GM12878 (cell line): ENCODE measurements around the gene COX15. TPM values are rescaled to one million over a fixed set of nuclear protein-coding genes. Genes with fewer than 3 reads are reported as not detected.

Experiments
- ATAC-seq: fragments of 200-7000 bp; cut with Tn5 transposase; 3 replicates; pipeline ENCODE4 v1.9.1; 2020; ENCODE audit warnings: mild to moderate bottlenecking, moderate library complexity
- BruUV-seq: library from RNA; stranded (reverse); fragments of 400-500 nt; replicated peaks from 2 replicates; lab custom pipeline; 2021; lab: Mats Ljungman, UMichigan
- CTCF ChIA-PET: fragments of 300-600 bp; sonication (Branson Sonifier 250); formaldehyde crosslinking; extraction: SDS; loops from one replicate; lab custom pipeline; 2021; ENCODE audit warnings: inconsistent platforms; lab: Yijun Ruan, JAX
- POLR2A ChIA-PET: fragments of 350-600 bp; formaldehyde crosslinking; extraction: SDS; loops from one replicate; lab custom pipeline; 2021; ENCODE audit warnings: inconsistent platforms; lab: Charles Lee
- RAD21 ChIA-PET: fragments of 300-600 bp; sonication (Branson Sonifier 250); formaldehyde crosslinking; loops from one replicate; lab custom pipeline; 2023; ENCODE audit warnings: antibody characterized with exemption; ENCODE audit not compliant: unreplicated experiment; lab: Charles Lee
- SMC1A ChIA-PET: fragments of 300-600 bp; sonication (Branson Sonifier 250); formaldehyde crosslinking; loops from one replicate; lab custom pipeline; 2023; ENCODE audit not compliant: unreplicated experiment, uncharacterized antibody; lab: Charles Lee
- DNase-seq: peaks from one replicate; pipeline ENCODE4 v3.0.0-alpha.2; 2011; ENCODE audit warnings: low read depth, low spot score
- FAIRE-seq: peaks from 3 replicates; lab custom pipeline; 2011; peaks lifted over from hg19 to GRCh38; lab: Jason Lieb, UNC
- H2AFZ ChIP-seq: 2 replicates; pipeline ENCODE4 v1.6.0; 2011; ENCODE audit warnings: low read depth, low read length, control low read depth; ENCODE audit not compliant: control insufficient read depth
- H3K27ac ChIP-seq: 2 replicates; pipeline ENCODE4 v1.5.1; 2011; ENCODE audit warnings: control low read depth; ENCODE audit not compliant: control insufficient read depth, insufficient read depth
- H3K27me3 ChIP-seq, 2 experiments: replicated peaks in 1 of 2; 2 replicates each; pipeline versions ENCODE4 v1.6.0 to v1.6.1; 2011; ENCODE audit warnings: low read length in 1 of 2; ENCODE audit not compliant: control insufficient read depth in 2 of 2, insufficient read depth in 2 of 2
- H3K36me3 ChIP-seq, 2 experiments: 2 replicates each; pipeline ENCODE4 v1.5.1; 2011; ENCODE audit warnings: low read length in 1 of 2; ENCODE audit not compliant: control insufficient read depth in 2 of 2, insufficient read depth in 2 of 2
- H3K4me1 ChIP-seq: 2 replicates; pipeline ENCODE4 v1.6.1; 2011; ENCODE audit warnings: mild to moderate bottlenecking, low read length, moderate library complexity, mixed read lengths; ENCODE audit not compliant: control insufficient read depth, insufficient read depth
- H3K4me2 ChIP-seq: 2 replicates; pipeline ENCODE4 v1.6.0; 2011; ENCODE audit warnings: control low read depth; ENCODE audit not compliant: control insufficient read depth, insufficient read depth
- H3K4me3 ChIP-seq: fragments of 200-600 bp; sonication (generic); 2 replicates; pipeline ENCODE4 v1.5.1; 2016
- H3K79me2 ChIP-seq: 2 replicates; pipeline ENCODE4 v1.6.0; 2011; ENCODE audit warnings: low read length; ENCODE audit not compliant: control insufficient read depth, insufficient read depth
- H3K9ac ChIP-seq: 2 replicates; pipeline ENCODE4 v1.8.0; 2011; ENCODE audit warnings: low read length, control low read depth, mixed read lengths; ENCODE audit not compliant: control insufficient read depth, insufficient read depth
- H3K9me3 ChIP-seq: replicated peaks from 3 replicates; pipeline ENCODE4 v1.5.1; 2011; ENCODE audit warnings: mild to moderate bottlenecking, low read length; ENCODE audit not compliant: control insufficient read depth, insufficient read depth
- H4K20me1 ChIP-seq: 2 replicates; pipeline ENCODE4 v1.6.0; 2011; ENCODE audit not compliant: control insufficient read depth, insufficient read depth
- CHD4 ChIP-seq: fragments of 200-600 bp; sonication (generic); IDR thresholded peaks from 2 replicates; pipeline ENCODE4 v1.6.1; 2016; ENCODE audit warnings: mild to moderate bottlenecking
- FOS ChIP-seq: IDR thresholded peaks from 3 replicates; pipeline ENCODE4 v1.6.1; 2011; ENCODE audit warnings: borderline replicate concordance; ENCODE audit not compliant: insufficient read length; ENCODE audit errors: extremely low read depth
- FOXK2 ChIP-seq: fragments of 450-650 bp; IDR thresholded peaks from 2 replicates; pipeline ENCODE4 v1.6.1; 2017; ENCODE audit warnings: mild to moderate bottlenecking, moderate library complexity
- IKZF1 ChIP-seq: fragments of 450-650 bp; conservative IDR thresholded peaks from 2 replicates; pipeline ENCODE4 v1.6.1; 2017; ENCODE audit warnings: antibody characterized with exemption, mild to moderate bottlenecking
- KDM1A ChIP-seq: fragments of 200-600 bp; sonication (generic); IDR thresholded peaks from 2 replicates; pipeline ENCODE4 v1.6.1; 2016; ENCODE audit warnings: borderline replicate concordance
- KLF5 ChIP-seq: fragments of 450-650 bp; IDR thresholded peaks from 2 replicates; pipeline ENCODE4 v1.6.1; 2014; ENCODE audit warnings: mild to moderate bottlenecking; ENCODE audit not compliant: partially characterized antibody
- NR2F1 ChIP-seq: fragments of 450-650 bp; conservative IDR thresholded peaks from 2 replicates; pipeline ENCODE4 v1.6.1; 2017; ENCODE audit warnings: mild to moderate bottlenecking
- PAX8 ChIP-seq: fragments of 450-650 bp; IDR thresholded peaks from 2 replicates; pipeline ENCODE4 v1.6.1; 2017; ENCODE audit warnings: mild to moderate bottlenecking, moderate library complexity
- PML ChIP-seq: IDR thresholded peaks from 2 replicates; pipeline ENCODE4 v1.6.1; 2012; ENCODE audit warnings: low read length, inconsistent platforms
- RFX5 ChIP-seq: IDR thresholded peaks from 2 replicates; pipeline ENCODE4 v1.6.1; 2011; ENCODE audit warnings: low read depth, low read length, improper control_type of control experiment
- SIN3A ChIP-seq: IDR thresholded peaks from 2 replicates; pipeline ENCODE4 v1.6.1; 2012; ENCODE audit warnings: low read depth, low read length, improper control_type of control experiment
- TCF7 ChIP-seq: IDR thresholded peaks from 2 replicates; pipeline ENCODE4 v1.6.1; 2014; ENCODE audit warnings: antibody characterized with exemption, borderline replicate concordance
- ZSCAN29 ChIP-seq: fragments of 450-650 bp; IDR thresholded peaks from 2 replicates; pipeline ENCODE4 v1.6.1; 2017; ENCODE audit warnings: mild to moderate bottlenecking, moderate library complexity
- WGBS: methylation state at CpG from one replicate; pipeline ENCODE4 v1.1.6; 2016; ENCODE audit warnings: low lambda C conversion rate; ENCODE audit not compliant: insufficient replicate concordance, insufficient coverage; ENCODE audit errors: missing lambda C conversion rate; 5-methylcytosine and 5-hydroxymethylcytosine counted together
- in situ Hi-C: fragments of 300-500 bp; cut with MboI; formaldehyde crosslinking; loops from 9 replicates; pipeline ENCODE4 v1.14.3; 2018; ENCODE audit warnings: mixed read lengths
- intact Hi-C: fragments of 100-400 bp; cut with micrococcal nuclease; formaldehyde crosslinking; loops from one replicate; pipeline ENCODE4 v1.14.2; 2022; ENCODE audit not compliant: unreplicated experiment
- polyA plus RNA-seq, 11 experiments: library from polyadenylated mRNA; depleted of rRNA in 4 of 11; unstranded in 6 of 11; stranded (reverse) in 5 of 11; fragments of >200 nt; fragmentation: Nextera tagmentation in 4 of 11; fragmentation: Illumina TruSeq in 1 of 11; extraction: Ambion mirVana in 4 of 11; extraction: Trizol in 1 of 11; gene quantifications; 1 replicate in 1 of 11; 2 replicates in 10 of 11; pipeline versions ENCODE4 v1.2.1 to v1.2.3, GENCODE V29; 2011 to 2016; ENCODE audit warnings: inconsistent platforms in 2 of 11, missing spikeins in 2 of 11, low read depth in 1 of 11
- total RNA-seq, 4 experiments: library from RNA; depleted of rRNA in 3 of 4; stranded (reverse); fragments of >200 nt in 3 of 4; fragmentation: Illumina TruSeq in 1 of 4; extraction: Trizol in 1 of 4; gene quantifications; 2 replicates each; pipeline versions ENCODE4 v1.2.1 to v1.2.3, GENCODE V29; 2013 to 2021
- TF ChIP-seq, protein P1 (sequence below): fragments of 450-650 bp; IDR thresholded peaks from 2 replicates; pipeline ENCODE4 v1.6.1; 2018; ENCODE audit warnings: borderline replicate concordance, mild to moderate bottlenecking; ENCODE audit not compliant: partially characterized antibody
- TF ChIP-seq, protein P2 (sequence below): IDR thresholded peaks from 2 replicates; pipeline ENCODE4 v1.6.1; 2011; ENCODE audit warnings: borderline replicate concordance, low read depth, mild to moderate bottlenecking, moderate library complexity, mixed read lengths, low read length; ENCODE audit not compliant: insufficient read depth; ENCODE audit errors: extremely low read length
- TF ChIP-seq, protein P3 (sequence below), 3 experiments: IDR thresholded peaks in 2 of 3; conservative IDR thresholded peaks in 1 of 3; 2 replicates each; pipeline ENCODE4 v1.5.1; 2011; ENCODE audit warnings: low read depth in 3 of 3, low read length in 3 of 3, mild to moderate bottlenecking in 3 of 3, control low read depth in 2 of 3, moderate library complexity in 2 of 3, inconsistent platforms in 1 of 3, mixed read lengths in 1 of 3; ENCODE audit not compliant: control insufficient read depth in 2 of 3, insufficient read depth in 1 of 3; ENCODE audit errors: extremely low read depth in 1 of 3

Gene COX15
- total and polyA plus RNA-seq, 10 of the 15 experiments (the other 5 are each of a cell fraction or from before 2014, with no cell fraction given): 30.2 to 50.7 (median 38.3) TPM

DNA sequence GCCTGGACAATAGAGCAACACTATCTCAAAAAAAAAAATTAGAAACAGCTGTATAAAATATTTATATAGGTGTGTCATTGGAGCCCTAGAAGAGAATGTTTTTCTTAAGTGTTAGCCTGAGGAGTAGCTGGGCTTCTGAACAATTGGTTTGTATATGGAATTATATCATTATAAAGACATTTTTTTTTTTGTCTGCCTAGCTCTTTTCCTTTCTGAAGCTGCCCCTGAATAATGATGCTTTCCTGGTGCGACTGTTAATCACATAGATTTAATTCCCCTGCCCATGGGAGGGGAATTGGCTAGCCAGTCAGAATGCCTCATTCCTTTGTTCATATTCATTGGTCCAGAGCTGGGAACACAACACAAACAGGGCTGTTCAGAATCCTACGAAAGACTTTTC lies 36.6 kb upstream of the COX15 start (continued):
- TF ChIP-seq CHD4 (no peak), KLF5 (no peak), RFX5 (no peak), TCF7 (no peak), KDM1A (no peak), NR2F1 (no peak), FOXK2 (no peak)

DNA sequence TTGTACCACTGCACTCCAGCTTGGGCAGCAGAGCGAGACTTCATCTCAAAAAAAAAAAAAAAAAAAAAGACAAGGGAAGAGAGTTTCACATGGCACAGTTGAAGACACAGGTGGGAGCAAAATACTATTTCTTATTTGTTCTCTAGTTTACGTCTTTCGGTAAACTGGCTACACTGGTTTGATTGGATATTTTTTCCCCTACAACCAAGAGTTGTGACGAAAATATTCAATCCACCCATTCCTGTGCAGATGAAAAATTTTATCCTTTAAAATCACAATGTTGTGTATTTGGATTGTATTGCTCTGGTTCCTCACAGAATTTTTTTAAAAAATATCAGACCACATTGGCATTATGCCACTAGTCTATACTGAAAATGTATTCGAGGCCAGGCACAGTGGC lies 36.0 kb upstream of the COX15 start:
- Histone ChIP-seq H3K27me3 (no peaks in the 10 kb centered on the region), H4K20me1 (no peaks in the 10 kb centered on the region), H3K4me1 (peaks cover 20% of the 10 kb centered on the region), H3K9me3 (no peaks in the 10 kb centered on the region; the same call in 1 of the 3 replicates), H2AFZ (no peak overlapping the region), H3K36me3 (no peaks in the 10 kb centered on the region), H3K4me2 (no peak overlapping the region), H3K79me2 (no peaks in the 10 kb centered on the region), H3K27ac (no peak overlapping the region), H3K4me3 (no peak overlapping the region), H3K9ac (no peak overlapping the region)
- RAD21 ChIA-PET: interaction anchor here (0.6 kb wide), 1 partner anchor 15 kb away, joined by 4 read pairs; no protein-coding TSS in a partner anchor
- DNase-seq: no peak
- BruUV-seq: no TSS peak
- intact Hi-C loops (no loop called here), in situ Hi-C loops (no loop called here)
- no peak for FAIRE-seq
- SMC1A ChIA-PET: interaction anchor here (1.0 to 1.9 kb wide), 3 partner anchors 9 to 410 kb away, joined by 3 to 5 read pairs (median 3); no protein-coding TSS in a partner anchor
- POLR2A ChIA-PET: interaction anchor here (0.6 kb wide), 1 partner anchor 37 kb away, joined by 4 read pairs; no protein-coding TSS in a partner anchor
- CTCF ChIA-PET: no interaction called here
- TF ChIP-seq IKZF1 (no peak), PAX8 (no peak), PML (no peak), SIN3A (no peak), FOS (no peak), ZSCAN29 (no peak)
- TF ChIP-seq, protein P1, sequence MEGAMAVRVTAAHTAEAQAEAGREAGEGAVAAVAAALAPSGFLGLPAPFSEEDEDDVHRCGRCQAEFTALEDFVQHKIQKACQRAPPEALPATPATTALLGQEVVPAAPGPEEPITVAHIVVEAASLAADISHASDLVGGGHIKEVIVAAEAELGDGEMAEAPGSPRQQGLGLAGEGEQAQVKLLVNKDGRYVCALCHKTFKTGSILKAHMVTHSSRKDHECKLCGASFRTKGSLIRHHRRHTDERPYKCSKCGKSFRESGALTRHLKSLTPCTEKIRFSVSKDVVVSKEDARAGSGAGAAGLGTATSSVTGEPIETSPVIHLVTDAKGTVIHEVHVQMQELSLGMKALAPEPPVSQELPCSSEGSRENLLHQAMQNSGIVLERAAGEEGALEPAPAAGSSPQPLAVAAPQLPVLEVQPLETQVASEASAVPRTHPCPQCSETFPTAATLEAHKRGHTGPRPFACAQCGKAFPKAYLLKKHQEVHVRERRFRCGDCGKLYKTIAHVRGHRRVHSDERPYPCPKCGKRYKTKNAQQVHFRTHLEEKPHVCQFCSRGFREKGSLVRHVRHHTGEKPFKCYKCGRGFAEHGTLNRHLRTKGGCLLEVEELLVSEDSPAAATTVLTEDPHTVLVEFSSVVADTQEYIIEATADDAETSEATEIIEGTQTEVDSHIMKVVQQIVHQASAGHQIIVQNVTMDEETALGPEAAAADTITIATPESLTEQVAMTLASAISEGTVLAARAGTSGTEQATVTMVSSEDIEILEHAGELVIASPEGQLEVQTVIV: no peak
- TF ChIP-seq, protein P2, sequence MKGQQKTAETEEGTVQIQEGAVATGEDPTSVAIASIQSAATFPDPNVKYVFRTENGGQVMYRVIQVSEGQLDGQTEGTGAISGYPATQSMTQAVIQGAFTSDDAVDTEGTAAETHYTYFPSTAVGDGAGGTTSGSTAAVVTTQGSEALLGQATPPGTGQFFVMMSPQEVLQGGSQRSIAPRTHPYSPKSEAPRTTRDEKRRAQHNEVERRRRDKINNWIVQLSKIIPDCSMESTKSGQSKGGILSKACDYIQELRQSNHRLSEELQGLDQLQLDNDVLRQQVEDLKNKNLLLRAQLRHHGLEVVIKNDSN: no peak
- TF ChIP-seq, protein P3, sequence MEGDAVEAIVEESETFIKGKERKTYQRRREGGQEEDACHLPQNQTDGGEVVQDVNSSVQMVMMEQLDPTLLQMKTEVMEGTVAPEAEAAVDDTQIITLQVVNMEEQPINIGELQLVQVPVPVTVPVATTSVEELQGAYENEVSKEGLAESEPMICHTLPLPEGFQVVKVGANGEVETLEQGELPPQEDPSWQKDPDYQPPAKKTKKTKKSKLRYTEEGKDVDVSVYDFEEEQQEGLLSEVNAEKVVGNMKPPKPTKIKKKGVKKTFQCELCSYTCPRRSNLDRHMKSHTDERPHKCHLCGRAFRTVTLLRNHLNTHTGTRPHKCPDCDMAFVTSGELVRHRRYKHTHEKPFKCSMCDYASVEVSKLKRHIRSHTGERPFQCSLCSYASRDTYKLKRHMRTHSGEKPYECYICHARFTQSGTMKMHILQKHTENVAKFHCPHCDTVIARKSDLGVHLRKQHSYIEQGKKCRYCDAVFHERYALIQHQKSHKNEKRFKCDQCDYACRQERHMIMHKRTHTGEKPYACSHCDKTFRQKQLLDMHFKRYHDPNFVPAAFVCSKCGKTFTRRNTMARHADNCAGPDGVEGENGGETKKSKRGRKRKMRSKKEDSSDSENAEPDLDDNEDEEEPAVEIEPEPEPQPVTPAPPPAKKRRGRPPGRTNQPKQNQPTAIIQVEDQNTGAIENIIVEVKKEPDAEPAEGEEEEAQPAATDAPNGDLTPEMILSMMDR (IDR thresholded peaks at IDR 0.05 in 2 of 3, conservative IDR thresholded peaks at IDR 0.05 in 1 of 3; ENCODE audit: control insufficient read depth in 2 of 3, extremely low read depth in 1 of 3, insufficient read depth in 1 of 3, low read depth in 3 of 3, low read length in 3 of 3): no peak
- 61% methylated on average over 4 of the region's 5 CpGs for WGBS
- no peak for ATAC-seq
